Transverse colon (tissue), 3 donors: ENCODE results near the gene ZFPL1.

ENCODE experiments used
- CTCF ChIP-seq, 5 experiments: fragments of 200-600 bp in 3 of 5; fragments of 450-650 bp in 2 of 5; sonication (generic) in 3 of 5; IDR thresholded peaks; 1 replicate in 2 of 5; 2 replicates in 3 of 5; pipeline ENCODE4 v1.5.1; 2016 to 2017; ENCODE audit warnings: antibody characterized with exemption in 5 of 5, inconsistent platforms in 3 of 5, mild to moderate bottlenecking in 2 of 5, moderate library complexity in 1 of 5
- EP300 ChIP-seq: sonication (generic); formaldehyde crosslinking; IDR thresholded peaks from one replicate; pipeline ENCODE4 v1.6.1; 2017; ENCODE audit warnings: antibody characterized with exemption, low read depth

GRCh38 chr11:65057526-65057925 lies 26.5 kb upstream of the ZFPL1 start:
- TF ChIP-seq EP300 (no peak), CTCF (IDR thresholded peaks at IDR 0.05) (no peak)
